Measurements from ENCODE around the gene FBXO42.

Gene FBXO42

GRCh38 chr1:16239972-16240491 lies 112.2 kb downstream of the FBXO42 start:
- Histone ChIP-seq H3K4me3 (ENCODE audit: low read length) (no peak overlapping the region), H3K9ac (ENCODE audit: low read length) (no peak overlapping the region), H3K4me1 (ENCODE audit: control insufficient read depth, insufficient read depth, low read length) (peaks cover 17% of the 10 kb centered on the region), H3K36me3 (ENCODE audit: control insufficient read depth, insufficient read depth, low read length) (no peaks in the 10 kb centered on the region), H3K27ac (ENCODE audit: low read depth, low read length) (no peak overlapping the region), H3K27me3 (ENCODE audit: control insufficient read depth, insufficient read depth, low read length) (no peaks in the 10 kb centered on the region)

- Histone ChIP-seq H3K4me1 (ENCODE audit: control insufficient read depth, insufficient read depth, low read length) (peaks cover 13% of the 10 kb centered on the region), H3K4me3 (ENCODE audit: low read length) (peak overlapping the region; percentile 93), H3K36me3 (ENCODE audit: control insufficient read depth, insufficient read depth, low read length) (no peaks in the 10 kb centered on the region), H3K27me3 (ENCODE audit: control insufficient read depth, insufficient read depth, low read length) (no peaks in the 10 kb centered on the region), H3K9ac (ENCODE audit: low read length) (peak overlapping the region; percentile 8), H3K27ac (ENCODE audit: low read depth, low read length) (peak overlapping the region; percentile 79)
These were observed 114.9 kb downstream of the FBXO42 start for GRCh38 chr1:16237343-16237830.

GRCh38 chr1:16236511-16237342 lies 115.6 kb downstream of the FBXO42 start, which contains the start of gene CPLANE2:
TSS of gene CPLANE2 (minus strand) at chr1:16237183. CDS start at chr1:16236742, 441 bp downstream.
- H3K4me3 ChIP-seq (ENCODE audit: low read length): peak within 1 kb of the TSS; percentile 93
- peak within 1 kb of the TSS; percentile 93 for H3K9ac ChIP-seq (ENCODE audit: low read length)
- H3K4me1 ChIP-seq (ENCODE audit: control insufficient read depth, insufficient read depth, low read length): peaks cover 13% of the 10 kb centered on the region
- no peaks in the 10 kb centered on the region for H3K36me3 ChIP-seq (ENCODE audit: control insufficient read depth, insufficient read depth, low read length)
- no peaks in the 10 kb centered on the region for H3K27me3 ChIP-seq (ENCODE audit: control insufficient read depth, insufficient read depth, low read length)
- H3K27ac ChIP-seq (ENCODE audit: low read depth, low read length): peak within 1 kb of the TSS; percentile 79

- peak overlapping the region; percentile 93 for H3K4me3 ChIP-seq (ENCODE audit: low read length)
- H3K9ac ChIP-seq (ENCODE audit: low read length): peak overlapping the region; percentile 93
- no peaks in the 10 kb centered on the region for H3K27me3 ChIP-seq (ENCODE audit: control insufficient read depth, insufficient read depth, low read length)
- no peaks in the 10 kb centered on the region for H3K36me3 ChIP-seq (ENCODE audit: control insufficient read depth, insufficient read depth, low read length)
- H3K27ac ChIP-seq (ENCODE audit: low read depth, low read length): peak overlapping the region; percentile 79
- H3K4me1 ChIP-seq (ENCODE audit: control insufficient read depth, insufficient read depth, low read length): peaks cover 13% of the 10 kb centered on the region
These were observed 116.3 kb downstream of the FBXO42 start for GRCh38 chr1:16235944-16236510.

- H3K4me3 ChIP-seq (ENCODE audit: low read length): no peak overlapping the region
- peaks cover 13% of the 10 kb centered on the region for H3K4me1 ChIP-seq (ENCODE audit: control insufficient read depth, insufficient read depth, low read length)
- H3K27me3 ChIP-seq (ENCODE audit: control insufficient read depth, insufficient read depth, low read length): no peaks in the 10 kb centered on the region
- H3K36me3 ChIP-seq (ENCODE audit: control insufficient read depth, insufficient read depth, low read length): no peaks in the 10 kb centered on the region
- no peak overlapping the region for H3K27ac ChIP-seq (ENCODE audit: low read depth, low read length)
- H3K9ac ChIP-seq (ENCODE audit: low read length): no peak overlapping the region
These were observed 116.9 kb downstream of the FBXO42 start for GRCh38 chr1:16235347-16235746.

- Histone ChIP-seq H3K27ac (ENCODE audit: low read depth, low read length) (no peak overlapping the region), H3K4me3 (ENCODE audit: low read length) (no peak overlapping the region), H3K4me1 (ENCODE audit: control insufficient read depth, insufficient read depth, low read length) (peaks cover 13% of the 10 kb centered on the region), H3K27me3 (ENCODE audit: control insufficient read depth, insufficient read depth, low read length) (no peaks in the 10 kb centered on the region), H3K9ac (ENCODE audit: low read length) (no peak overlapping the region), H3K36me3 (ENCODE audit: control insufficient read depth, insufficient read depth, low read length) (no peaks in the 10 kb centered on the region)
These were observed 118.8 kb downstream of the FBXO42 start for GRCh38 chr1:16233431-16233830.

GRCh38 chr1:16232316-16232710 lies 120.0 kb downstream of the FBXO42 start:
- Histone ChIP-seq H3K27me3 (ENCODE audit: control insufficient read depth, insufficient read depth, low read length) (peaks cover 6% of the 10 kb centered on the region), H3K4me3 (ENCODE audit: low read length) (no peak overlapping the region), H3K4me1 (ENCODE audit: control insufficient read depth, insufficient read depth, low read length) (peaks cover 7% of the 10 kb centered on the region), H3K9ac (ENCODE audit: low read length) (no peak overlapping the region), H3K27ac (ENCODE audit: low read depth, low read length) (no peak overlapping the region), H3K36me3 (ENCODE audit: control insufficient read depth, insufficient read depth, low read length) (no peaks in the 10 kb centered on the region)

- Histone ChIP-seq H3K9ac (ENCODE audit: low read length) (no peak overlapping the region), H3K4me3 (ENCODE audit: low read length) (no peak overlapping the region), H3K27ac (ENCODE audit: low read depth, low read length) (no peak overlapping the region), H3K27me3 (ENCODE audit: control insufficient read depth, insufficient read depth, low read length) (peaks cover 7% of the 10 kb centered on the region), H3K4me1 (ENCODE audit: control insufficient read depth, insufficient read depth, low read length) (peaks cover 5% of the 10 kb centered on the region), H3K36me3 (ENCODE audit: control insufficient read depth, insufficient read depth, low read length) (no peaks in the 10 kb centered on the region)
These were observed 120.7 kb downstream of the FBXO42 start for GRCh38 chr1:16231331-16232315.

- Histone ChIP-seq H3K4me1 (ENCODE audit: control insufficient read depth, insufficient read depth, low read length) (no peaks in the 10 kb centered on the region), H3K9ac (ENCODE audit: low read length) (no peak overlapping the region), H3K27ac (ENCODE audit: low read depth, low read length) (no peak overlapping the region), H3K27me3 (ENCODE audit: control insufficient read depth, insufficient read depth, low read length) (peaks cover 16% of the 10 kb centered on the region), H3K4me3 (ENCODE audit: low read length) (no peak overlapping the region), H3K36me3 (ENCODE audit: control insufficient read depth, insufficient read depth, low read length) (no peaks in the 10 kb centered on the region)
These were observed 121.5 kb downstream of the FBXO42 start for GRCh38 chr1:16230744-16231143.

- Histone ChIP-seq H3K4me1 (ENCODE audit: control insufficient read depth, insufficient read depth, low read length) (no peaks in the 10 kb centered on the region), H3K9ac (ENCODE audit: low read length) (no peak overlapping the region), H3K4me3 (ENCODE audit: low read length) (no peak overlapping the region), H3K27ac (ENCODE audit: low read depth, low read length) (no peak overlapping the region), H3K27me3 (ENCODE audit: control insufficient read depth, insufficient read depth, low read length) (peaks cover 16% of the 10 kb centered on the region), H3K36me3 (ENCODE audit: control insufficient read depth, insufficient read depth, low read length) (no peaks in the 10 kb centered on the region)
These were observed 122.1 kb downstream of the FBXO42 start for GRCh38 chr1:16229976-16230740.

- H3K4me3 ChIP-seq (ENCODE audit: low read length): peak overlapping the region; percentile 32
- H3K27me3 ChIP-seq (ENCODE audit: control insufficient read depth, insufficient read depth, low read length): peaks cover 16% of the 10 kb centered on the region
- no peaks in the 10 kb centered on the region for H3K36me3 ChIP-seq (ENCODE audit: control insufficient read depth, insufficient read depth, low read length)
- H3K4me1 ChIP-seq (ENCODE audit: control insufficient read depth, insufficient read depth, low read length): no peaks in the 10 kb centered on the region
- H3K9ac ChIP-seq (ENCODE audit: low read length): no peak overlapping the region
- no peak overlapping the region for H3K27ac ChIP-seq (ENCODE audit: low read depth, low read length)
These were observed 125.6 kb downstream of the FBXO42 start for GRCh38 chr1:16226490-16227179.

Data from rectal smooth muscle tissue (tissue), 1 donor.